Activated CD8-positive, alpha-beta memory T cell treated with anti-CD3 and anti-CD28 coated beads, Interleukin-2, amount 50 U/mL, for 48 hours (primary cell): ENCODE results near the gene ADGRF5.
"Not testable (repeated sequence)": the region's sequence is repeated elsewhere in the genome, so short reads cannot be mapped to it uniquely, and the experiment has no call there.

Experiments
- DNase-seq: peaks from one replicate; pipeline ENCODE4 v3.0.0-alpha.2; 2020

The ADGRF5 gene

GRCh38 chr6:46888031-46888430, 33.7 kb downstream of the ADGRF5 start:
- DNase-seq = no peak

GRCh38 chr6:46882645-46883044, 39.1 kb downstream of the ADGRF5 start:
- no peak for DNase-seq

GRCh38 chr6:46879003-46879402, 42.7 kb downstream of the ADGRF5 start:
- DNase-seq = no peak

- no peak for DNase-seq
Measured at GRCh38 chr6:46876126-46876525, 45.6 kb downstream of the ADGRF5 start.

GRCh38 chr6:46867411-46867810, 54.3 kb downstream of the ADGRF5 start:
- no peak for DNase-seq

- no peak for DNase-seq
Measured at GRCh38 chr6:46865221-46865620, 56.5 kb downstream of the ADGRF5 start.

- DNase-seq = no peak
Measured at GRCh38 chr6:46863791-46864190, 57.9 kb downstream of the ADGRF5 start.

GRCh38 chr6:46862381-46862780, 59.4 kb downstream of the ADGRF5 start:
- DNase-seq = no peak

GRCh38 chr6:46855966-46856365, 65.8 kb downstream of the ADGRF5 start:
- not testable (repeated sequence) for DNase-seq

- DNase-seq = not testable (repeated sequence)
Measured at GRCh38 chr6:46851576-46851975, 70.2 kb downstream of the ADGRF5 start.

GRCh38 chr6:46850792-46851191, 70.9 kb downstream of the ADGRF5 start:
- no peak for DNase-seq

GRCh38 chr6:46849361-46849690, 72.4 kb downstream of the ADGRF5 start:
- DNase-seq = no peak

- peak; percentile 89 for DNase-seq
Measured at GRCh38 chr6:46848684-46849360, 72.9 kb downstream of the ADGRF5 start.

GRCh38 chr6:46845126-46845525, 76.6 kb downstream of the ADGRF5 start:
- DNase-seq = no peak

GRCh38 chr6:46842252-46842846, 79.4 kb downstream of the ADGRF5 start:
- DNase-seq = not testable (repeated sequence)

GRCh38 chr6:46838033-46838432, 83.7 kb downstream of the ADGRF5 start:
- no peak for DNase-seq

GRCh38 chr6:46834991-46835390, 86.7 kb downstream of the ADGRF5 start:
- DNase-seq = not testable (repeated sequence)

- not testable (repeated sequence) for DNase-seq
Measured at GRCh38 chr6:46834257-46834916, 87.4 kb downstream of the ADGRF5 start.

GRCh38 chr6:46832816-46833215, 88.9 kb downstream of the ADGRF5 start:
- DNase-seq = no peak

- no peak for DNase-seq
Measured at GRCh38 chr6:46828939-46829338, 92.8 kb downstream of the ADGRF5 start.

GRCh38 chr6:46821458-46821881, 100.3 kb downstream of the ADGRF5 start:
- DNase-seq = no peak

GRCh38 chr6:46819561-46819960, 102.2 kb downstream of the ADGRF5 start:
- no peak for DNase-seq

- no peak for DNase-seq
Measured at GRCh38 chr6:46816626-46817025, 105.1 kb downstream of the ADGRF5 start.

GRCh38 chr6:46815130-46815529, 106.6 kb downstream of the ADGRF5 start:
- DNase-seq = no peak
